ENCODE data around the gene MYORG. TPM values are rescaled to one million over a fixed set of nuclear protein-coding genes. Genes with fewer than 3 reads are reported as not detected.
A peak's percentile ranks its signal among the peaks of the same experiment; 100 is the strongest.
"Not testable (repeated sequence)": the region's sequence is repeated elsewhere in the genome, so short reads cannot be mapped to it uniquely, and the experiment has no call there.

Gene MYORG
- total RNA-seq, 1 donor from 2014 or later = 4.9 TPM

GRCh38 chr9:34368796-34369195, 7.9 kb downstream of the MYORG start:
- not testable (repeated sequence) for DNase-seq

- not testable (repeated sequence) for DNase-seq
Measured at GRCh38 chr9:34367751-34368410, 8.8 kb downstream of the MYORG start.

GRCh38 chr9:34366365-34366764, 10.3 kb downstream of the MYORG start:
- DNase-seq = no peak

GRCh38 chr9:34365282-34365681, 11.4 kb downstream of the MYORG start:
- DNase-seq = no peak

- DNase-seq = peak; percentile 78
Measured at GRCh38 chr9:34363619-34364351, 12.9 kb downstream of the MYORG start.

- no peak for DNase-seq
Measured at GRCh38 chr9:34362614-34363214, 14.0 kb downstream of the MYORG start.

- not testable (repeated sequence) for DNase-seq
Measured at GRCh38 chr9:34352957-34353356, 23.7 kb downstream of the MYORG start.

GRCh38 chr9:34352122-34352652, 24.5 kb downstream of the MYORG start:
- not testable (repeated sequence) for DNase-seq

- no peak for DNase-seq
Measured at GRCh38 chr9:34349324-34349723, 27.4 kb downstream of the MYORG start.

GRCh38 chr9:34347800-34348158, 28.9 kb downstream of the MYORG start:
- no peak for DNase-seq

- no peak for DNase-seq
Measured at GRCh38 chr9:34346873-34347799, 29.6 kb downstream of the MYORG start.

- DNase-seq = no peak
Measured at GRCh38 chr9:34343605-34344004, 33.1 kb downstream of the MYORG start.

- DNase-seq = no peak
Measured at GRCh38 chr9:34343090-34343489, 33.6 kb downstream of the MYORG start.

GRCh38 chr9:34341659-34342295, 34.9 kb downstream of the MYORG start:
- DNase-seq = no peak

- DNase-seq = no peak
Measured at GRCh38 chr9:34338665-34339385, 37.9 kb downstream of the MYORG start.

GRCh38 chr9:34338079-34338478, 38.6 kb downstream of the MYORG start:
- DNase-seq = not testable (repeated sequence)

GRCh38 chr9:34337403-34337802, 39.3 kb downstream of the MYORG start:
- DNase-seq = peak; percentile 12

- DNase-seq = no peak
Measured at GRCh38 chr9:34335376-34335775, 41.3 kb downstream of the MYORG start.

- DNase-seq = no peak
Measured at GRCh38 chr9:34334916-34335315, 41.8 kb downstream of the MYORG start.

GRCh38 chr9:34334337-34334824, 42.3 kb downstream of the MYORG start:
- no peak for DNase-seq

- DNase-seq = no peak
Measured at GRCh38 chr9:34333836-34334235, 42.9 kb downstream of the MYORG start.
